Mesodermal cell (in vitro differentiated cells): ENCODE results near the gene SLC9A8. TPM values are rescaled to one million over a fixed set of nuclear protein-coding genes. Genes with fewer than 3 reads are reported as not detected.
"Not testable (repeated sequence)": the region's sequence is repeated elsewhere in the genome, so short reads cannot be mapped to it uniquely, and the experiment has no call there.

ENCODE experiments used
- H3K27ac ChIP-seq: 2 replicates; pipeline ENCODE4 v1.7.0; 2013; ENCODE audit warnings: mild to moderate bottlenecking, low read depth, low read length, moderate library complexity; ENCODE audit not compliant: severe bottlenecking
- H3K36me3 ChIP-seq: 2 replicates; pipeline ENCODE4 v1.7.1; 2013; ENCODE audit warnings: mild to moderate bottlenecking, low read length, moderate library complexity; ENCODE audit not compliant: control insufficient read depth, insufficient read depth
- H3K4me1 ChIP-seq: one replicate; pipeline ENCODE4 v1.7.1; 2013; ENCODE audit warnings: mild to moderate bottlenecking, low read length; ENCODE audit not compliant: insufficient read depth, control insufficient read depth, poor library complexity, severe bottlenecking
- H3K4me3 ChIP-seq: 2 replicates; pipeline ENCODE4 v1.7.0; 2013; ENCODE audit warnings: low read length, control low read depth, mild to moderate bottlenecking; ENCODE audit not compliant: insufficient read depth, poor library complexity, severe bottlenecking; ENCODE audit errors: extremely low read depth
- H3K9me3 ChIP-seq: 2 replicates; pipeline ENCODE4 v1.7.1; 2013; ENCODE audit warnings: mild to moderate bottlenecking, low read length, moderate library complexity; ENCODE audit not compliant: control insufficient read depth
- WGBS, 2 experiments: methylation state at CpG; one replicate each; pipeline ENCODE4 v1.1.5; 2013; ENCODE audit warnings: missing lambda C conversion rate in 2 of 2; ENCODE audit not compliant: insufficient coverage in 2 of 2; 5-methylcytosine and 5-hydroxymethylcytosine counted together
- polyA plus RNA-seq, 2 experiments: library from polyadenylated mRNA; stranded (reverse); fragments of 50-300 nt; gene quantifications; one replicate each; pipeline ENCODE4 v1.2.3, GENCODE V29; 2013

Gene SLC9A8, protein sequence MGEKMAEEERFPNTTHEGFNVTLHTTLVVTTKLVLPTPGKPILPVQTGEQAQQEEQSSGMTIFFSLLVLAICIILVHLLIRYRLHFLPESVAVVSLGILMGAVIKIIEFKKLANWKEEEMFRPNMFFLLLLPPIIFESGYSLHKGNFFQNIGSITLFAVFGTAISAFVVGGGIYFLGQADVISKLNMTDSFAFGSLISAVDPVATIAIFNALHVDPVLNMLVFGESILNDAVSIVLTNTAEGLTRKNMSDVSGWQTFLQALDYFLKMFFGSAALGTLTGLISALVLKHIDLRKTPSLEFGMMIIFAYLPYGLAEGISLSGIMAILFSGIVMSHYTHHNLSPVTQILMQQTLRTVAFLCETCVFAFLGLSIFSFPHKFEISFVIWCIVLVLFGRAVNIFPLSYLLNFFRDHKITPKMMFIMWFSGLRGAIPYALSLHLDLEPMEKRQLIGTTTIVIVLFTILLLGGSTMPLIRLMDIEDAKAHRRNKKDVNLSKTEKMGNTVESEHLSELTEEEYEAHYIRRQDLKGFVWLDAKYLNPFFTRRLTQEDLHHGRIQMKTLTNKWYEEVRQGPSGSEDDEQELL
- 6.8 TPM for polyA plus RNA-seq (2013, experiment 1 of 2)
- 5.9 TPM for polyA plus RNA-seq (2013, experiment 2 of 2)

DNA sequence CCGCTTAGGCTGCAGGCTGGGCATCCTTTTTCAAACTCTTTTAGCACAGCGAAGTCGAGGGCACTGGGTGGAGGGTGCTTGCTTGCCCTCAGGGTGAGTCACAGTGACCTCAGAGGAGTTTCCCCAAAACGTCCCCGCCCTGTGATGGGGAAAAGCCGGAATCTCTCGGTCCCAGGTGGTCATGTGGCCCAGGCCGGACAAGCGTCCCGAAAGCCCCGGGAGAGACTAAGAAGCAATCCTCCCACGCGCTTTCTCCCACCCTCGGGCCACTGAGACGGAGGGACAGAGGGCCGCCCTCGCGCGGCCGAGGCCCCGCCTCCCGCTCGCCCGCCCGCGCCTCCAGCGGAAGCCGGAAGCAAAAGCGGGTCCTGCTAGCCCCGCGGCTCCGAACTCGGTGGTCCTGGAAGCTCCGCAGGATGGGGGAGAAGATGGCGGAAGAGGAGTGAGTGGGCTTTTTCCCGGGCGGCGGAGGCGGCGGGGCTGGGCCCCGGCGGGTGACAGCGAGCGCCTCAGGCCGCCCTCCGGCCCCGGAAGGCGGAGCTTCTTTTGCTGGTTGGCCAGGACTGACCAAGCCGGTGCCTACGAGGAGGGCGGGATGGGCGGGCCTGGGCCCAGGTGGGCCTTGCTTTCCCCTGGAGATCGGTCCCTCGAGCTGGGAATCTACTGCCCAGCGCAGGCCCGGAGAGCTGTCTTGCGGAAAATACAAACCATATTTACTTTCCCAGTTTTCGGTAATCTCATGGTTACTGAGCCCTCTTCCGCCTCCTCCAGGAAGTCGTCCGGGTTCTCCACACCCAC lies at the start of gene SLC9A8:
TSS of gene SLC9A8 (plus strand) at position 322 of the 798 bp plus-strand sequence. CDS start at position 417, 95 bp downstream.
- no peaks in the 10 kb centered on the region for H3K9me3 ChIP-seq
- 1% methylated on average over 45 to 52 of the region's 61 CpGs for WGBS, 2 experiments

DNA sequence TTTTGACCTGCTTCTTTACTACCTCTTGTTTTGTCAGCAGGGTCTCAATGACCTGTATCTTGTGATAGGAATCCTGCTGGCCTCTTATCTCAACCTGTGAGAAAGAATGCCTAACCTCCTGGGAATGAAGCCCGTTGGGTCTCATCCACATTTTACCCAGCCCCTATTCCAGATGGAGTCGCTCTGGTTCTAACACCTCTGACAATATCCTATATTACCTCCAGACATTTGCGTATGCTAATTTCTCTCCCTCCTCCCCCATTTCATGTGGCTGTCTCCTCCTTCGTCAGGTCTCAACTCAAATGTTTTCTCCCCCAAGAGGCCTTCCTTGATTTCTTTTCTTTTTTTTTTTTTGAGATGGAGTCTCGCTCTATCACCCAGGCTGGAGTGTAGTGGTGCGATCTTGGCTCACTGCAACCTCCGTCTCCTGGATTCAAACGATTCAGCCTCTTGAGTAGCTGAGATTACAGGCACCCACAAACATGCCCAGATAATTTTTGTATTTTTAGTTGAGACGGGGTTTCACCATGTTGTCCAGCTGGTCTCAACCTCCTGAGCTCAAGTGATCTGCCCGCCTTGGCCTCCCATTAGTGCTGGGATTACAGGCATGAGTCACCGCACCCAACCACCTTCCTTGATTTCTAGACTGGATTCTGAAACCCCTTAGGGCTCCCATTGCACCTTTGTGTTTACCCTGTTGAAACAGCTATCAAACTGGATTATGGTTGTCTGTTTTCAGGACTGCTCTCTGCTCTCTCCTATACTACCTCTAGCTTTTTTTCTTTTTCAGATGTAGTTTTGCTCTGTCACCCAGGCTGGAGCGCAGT lies 49.5 kb upstream of the SLC9A8 start:
- Histone ChIP-seq H3K36me3 (no peaks in the 10 kb centered on the region), H3K27ac (no peak overlapping the region), H3K4me1 (peaks cover 2% of the 10 kb centered on the region), H3K4me3 (no peak overlapping the region), H3K9me3 (no peaks in the 10 kb centered on the region)
- 68 to 71% methylated on average over 8 to 12 of the region's 12 CpGs for WGBS, 2 experiments

More for the DNA sequence above, at the start of gene SLC9A8:
- peak within 1 kb of the TSS; percentile 86 for H3K27ac ChIP-seq
- H3K4me3 ChIP-seq = peak within 1 kb of the TSS; percentile 64
- no peaks in the 10 kb centered on the region for H3K4me1 ChIP-seq
- H3K36me3 ChIP-seq = peaks cover 18% of the 10 kb centered on the region

DNA sequence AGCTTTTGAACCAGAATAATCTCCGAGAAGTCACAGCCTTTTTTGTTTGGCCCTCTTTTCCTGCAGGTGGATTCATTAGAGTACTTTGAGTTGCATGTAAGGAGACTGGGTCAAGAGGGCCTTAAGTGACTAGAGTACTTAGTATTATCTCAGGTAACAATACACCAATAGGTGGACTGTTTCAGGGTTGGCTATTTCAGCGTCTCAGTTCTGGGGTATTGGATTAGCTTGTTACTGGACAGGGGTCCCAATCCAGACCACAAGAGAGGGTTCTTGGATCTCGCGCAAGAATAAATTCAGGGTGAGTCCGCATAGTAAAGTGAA lies 47.3 kb upstream of the SLC9A8 start:
- Histone ChIP-seq H3K9me3 (no peaks in the 10 kb centered on the region), H3K36me3 (no peaks in the 10 kb centered on the region), H3K4me3 (no peak overlapping the region), H3K4me1 (peaks cover 4% of the 10 kb centered on the region), H3K27ac (no peak overlapping the region)
- 93 to 97% methylated on average over 4 of the region's 5 CpGs for WGBS, 2 experiments

DNA sequence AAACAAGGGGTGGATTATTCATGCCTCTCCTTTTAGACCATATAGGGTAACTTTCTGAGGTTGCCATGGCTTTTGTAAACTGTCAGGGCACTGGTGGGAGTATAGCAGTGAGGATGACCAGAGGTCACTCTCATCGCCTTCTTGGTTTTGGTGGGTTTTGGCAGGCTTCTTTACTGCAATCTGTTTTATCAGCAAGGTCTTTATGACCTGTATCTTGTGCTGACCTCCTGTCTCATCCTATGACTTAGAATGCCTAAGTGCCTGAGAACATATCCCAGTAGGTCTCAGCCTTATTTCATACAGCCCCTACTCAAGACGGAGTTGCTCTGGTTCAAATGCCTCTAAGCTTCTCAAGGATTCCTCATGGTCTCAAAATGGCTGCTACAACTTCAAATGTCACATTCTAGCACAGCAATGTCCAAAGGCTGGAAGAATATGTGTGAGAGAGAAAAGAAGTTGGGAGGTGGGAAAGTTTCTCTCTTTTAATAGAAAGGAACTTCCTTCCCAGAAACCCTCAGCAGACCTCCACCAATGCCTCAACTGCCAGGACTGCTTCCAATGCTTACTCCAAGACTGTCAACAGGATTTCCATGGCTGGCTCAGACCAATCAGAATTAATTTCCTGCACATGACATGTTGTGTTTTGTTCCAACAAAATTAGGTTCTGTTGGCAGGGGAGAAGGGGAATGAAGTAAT lies 46.6 kb upstream of the SLC9A8 start:
- Histone ChIP-seq H3K4me1 (peaks cover 4% of the 10 kb centered on the region), H3K9me3 (no peaks in the 10 kb centered on the region), H3K27ac (no peak overlapping the region), H3K4me3 (no peak overlapping the region), H3K36me3 (no peaks in the 10 kb centered on the region)
- WGBS, 2 experiments = 100% methylated on average over 1 to 2 of the region's 2 CpGs

DNA sequence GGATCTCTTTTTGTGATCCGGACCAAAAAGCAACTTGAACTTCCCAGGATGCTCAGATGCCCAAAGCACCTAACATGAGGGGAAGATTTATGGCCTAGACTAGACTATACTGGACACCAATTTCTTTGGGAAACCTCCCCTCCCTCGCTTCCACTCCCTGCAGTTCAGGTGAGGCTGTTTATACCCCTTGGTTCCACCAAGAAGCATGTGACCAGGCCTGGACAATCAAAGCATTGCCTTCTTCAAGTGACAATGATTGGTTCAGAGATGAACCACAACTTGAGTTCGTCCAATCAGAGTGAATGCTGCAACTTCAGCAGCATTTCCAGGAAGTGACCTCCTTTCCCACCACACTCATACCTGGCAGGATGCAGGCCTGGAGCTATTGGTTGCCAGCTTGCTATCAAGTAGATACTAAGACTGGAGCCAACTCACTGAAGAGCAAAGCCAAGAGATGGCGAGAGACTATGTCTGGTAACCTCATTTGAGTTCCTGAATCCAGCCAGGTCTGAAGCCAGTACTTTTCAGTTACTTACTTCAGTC lies 45.6 kb upstream of the SLC9A8 start:
- no peaks in the 10 kb centered on the region for H3K9me3 ChIP-seq
- no peak overlapping the region for H3K4me3 ChIP-seq
- no peaks in the 10 kb centered on the region for H3K36me3 ChIP-seq
- H3K27ac ChIP-seq = no peak overlapping the region
- H3K4me1 ChIP-seq = peaks cover 6% of the 10 kb centered on the region
- WGBS, 2 experiments = 94 to 95% methylated on average over 3 to 4 of the region's 4 CpGs

DNA sequence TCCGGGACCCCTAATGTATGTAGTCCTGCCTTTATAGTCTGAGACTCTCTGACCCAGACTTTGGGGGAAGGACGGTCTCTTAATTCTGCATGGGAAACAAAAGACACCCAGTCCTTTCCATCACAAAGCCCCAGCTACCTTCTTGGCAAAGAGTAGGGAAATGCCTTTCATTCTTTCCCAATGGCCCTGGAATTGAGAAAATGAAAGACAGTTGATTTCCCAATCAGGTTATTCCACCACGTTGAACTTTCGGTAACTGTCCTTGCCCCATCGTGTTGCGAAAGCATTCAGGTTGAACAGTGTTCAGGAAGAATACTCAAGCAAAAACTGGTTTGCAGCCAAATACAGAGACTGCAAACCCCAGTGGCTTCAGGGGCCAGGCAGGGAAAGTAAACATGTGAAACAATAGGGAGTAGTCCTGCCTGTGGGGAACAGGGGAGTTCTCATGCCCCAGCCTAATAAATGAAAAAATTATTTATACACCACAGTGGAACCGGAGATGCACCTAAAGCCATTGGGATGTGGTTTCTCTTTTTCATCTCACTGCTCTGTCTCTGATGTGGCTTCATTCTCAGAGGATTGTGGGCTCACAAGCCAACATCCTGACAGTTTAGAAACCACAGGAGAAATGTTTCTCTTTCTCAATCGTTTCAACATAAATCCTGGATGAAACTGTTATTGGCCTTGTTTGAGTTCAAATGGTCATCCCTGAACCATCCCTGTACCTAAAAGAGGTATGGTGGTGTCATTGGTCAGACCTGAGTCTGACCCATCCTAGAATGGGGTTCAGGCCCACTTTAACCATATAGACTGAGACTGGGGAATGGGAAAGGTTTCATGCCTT lies 44.2 kb upstream of the SLC9A8 start:
- Histone ChIP-seq H3K4me3 (no peak overlapping the region), H3K36me3 (no peaks in the 10 kb centered on the region), H3K4me1 (peaks cover 12% of the 10 kb centered on the region), H3K9me3 (no peaks in the 10 kb centered on the region), H3K27ac (no peak overlapping the region)
- WGBS, 2 experiments = 33 to 38% methylated on average over 6 of the region's 8 CpGs

DNA sequence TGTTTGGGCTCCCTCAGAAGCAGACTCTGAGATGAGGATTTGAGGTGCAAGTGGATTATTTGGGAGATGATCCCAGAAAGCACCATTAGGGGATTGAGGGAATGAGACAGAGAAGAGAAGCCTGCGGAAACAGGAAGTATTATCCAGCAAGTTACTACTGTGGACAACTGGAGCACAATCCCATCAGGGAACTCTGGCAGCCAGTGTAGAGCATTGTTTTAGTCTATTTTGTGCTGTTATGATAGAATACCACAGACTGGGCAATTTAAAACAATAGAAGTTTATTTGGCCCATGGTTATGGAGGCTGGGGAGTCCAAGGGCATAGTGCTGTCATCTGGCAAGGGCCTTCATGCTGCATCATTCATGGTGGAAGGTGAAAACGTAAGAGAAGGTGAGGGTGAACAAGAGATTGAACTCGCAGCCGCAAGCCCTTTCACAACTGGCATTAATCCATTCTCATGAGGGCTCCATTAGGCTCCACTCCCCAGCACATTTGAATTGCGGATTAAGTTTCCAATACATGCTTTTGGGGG lies 43.5 kb upstream of the SLC9A8 start:
- WGBS, 2 experiments = 100% methylated on average over 4 of the region's 5 CpGs
- H3K27ac ChIP-seq = no peak overlapping the region

DNA sequence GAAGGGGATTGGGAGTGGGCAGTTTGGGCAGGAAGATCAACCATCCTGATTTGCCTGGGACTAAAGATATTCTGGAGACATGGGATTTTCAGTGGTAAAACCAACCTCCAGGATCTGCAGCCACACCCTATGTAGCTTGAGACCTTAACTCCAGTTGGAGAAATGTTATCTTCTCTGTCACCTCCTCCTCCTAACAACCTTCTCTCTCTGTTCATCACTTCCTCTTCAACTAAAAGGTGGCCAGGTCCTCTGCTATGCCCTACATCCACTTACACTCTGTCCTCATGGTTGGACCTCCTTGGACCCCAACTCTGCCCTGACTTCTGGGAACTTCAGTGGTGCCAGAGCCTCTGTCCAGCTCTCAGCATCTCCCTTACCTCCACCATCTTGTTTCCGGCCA lies 42.0 kb upstream of the SLC9A8 start:
- peaks cover 25% of the 10 kb centered on the region for H3K4me1 ChIP-seq
- no peak overlapping the region for H3K27ac ChIP-seq
- H3K4me3 ChIP-seq = no peak overlapping the region
- WGBS, 2 experiments = 100% methylated on average over 1 of the region's 1 CpG; no CpG with 5 or more reads in 1 of the 2 experiments
- H3K36me3 ChIP-seq = no peaks in the 10 kb centered on the region
- H3K9me3 ChIP-seq = no peaks in the 10 kb centered on the region

More for the DNA sequence above, 43.5 kb upstream of the SLC9A8 start:
- H3K4me1 ChIP-seq = peaks cover 12% of the 10 kb centered on the region
- H3K9me3 ChIP-seq = no peaks in the 10 kb centered on the region
- H3K36me3 ChIP-seq = no peaks in the 10 kb centered on the region
- H3K4me3 ChIP-seq = no peak overlapping the region

DNA sequence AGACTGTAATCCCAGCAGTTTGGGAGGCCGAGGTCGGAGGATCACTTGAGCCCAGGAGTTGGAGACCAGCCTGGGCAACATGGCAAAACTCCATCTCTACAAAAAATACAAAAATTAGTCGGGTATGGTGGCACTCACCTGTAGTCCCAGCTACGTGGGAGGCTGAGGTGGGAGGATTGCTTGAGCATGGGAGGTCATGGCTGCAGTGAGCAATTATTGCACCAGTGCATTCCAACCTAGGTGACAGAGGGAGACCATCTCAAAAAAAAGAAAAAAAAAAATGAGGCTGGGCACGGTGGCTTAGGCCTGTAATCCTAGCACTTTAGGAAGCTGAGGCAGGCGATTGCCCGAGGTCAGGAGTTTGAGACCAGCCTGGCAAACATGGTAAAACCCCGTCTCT lies 38.4 kb upstream of the SLC9A8 start:
- H3K4me3 ChIP-seq, H3K27ac ChIP-seq, H3K36me3 ChIP-seq, H3K9me3 ChIP-seq: not testable (repeated sequence)
- WGBS, 2 experiments = 97 to 98% methylated on average over 5 to 7 of the region's 8 CpGs
- peaks cover 37% of the 10 kb centered on the region for H3K4me1 ChIP-seq
